Heart left ventricle (tissue), 13 donors: ENCODE measurements around the gene DYRK2.

ENCODE experiments used
- CTCF ChIP-seq, 12 donors: fragments of 200-600 bp; sonication (generic) in 4 of 12; IDR thresholded peaks; one replicate each; pipeline versions ENCODE4 v1.5.0 to v1.8.0; 2018 to 2022; ENCODE audit warnings: antibody characterized with exemption in 12 of 12, mild to moderate bottlenecking in 5 of 12
- POLR2A ChIP-seq, 2 donors: fragments of 450-650 bp; IDR thresholded peaks; one replicate each; pipeline ENCODE4 v1.6.1; 2017; ENCODE audit warnings: antibody characterized with exemption in 2 of 2, mild to moderate bottlenecking in 2 of 2, moderate library complexity in 2 of 2
- donor health status: ischemic (EF 13 %, LVEDD 7.1; RV severe dilation, severe dysfunction).
- donor health status: DM: no; HTN: yes; CAD: no.
- donor health status: DM: no; HTN: no; CAD: no.
- donor health status: ischemic (EF 25% LVEDD 6.9; RV normal size, moderate dysfunction).
- donor health status: ischemic (EF 25% LVEDD 5.7; RV mildly dilated, moderate dysfunction).
- donor health status: ischemic (EF 35%, LVEDD 5.7; RV mildly dilated, moderate dysfunction).
- donor health status: nonischemic (EF 11% LVEDD 7.7; RV severe dilation, severe dysfunction).
- donor health status: DM: yes; HTN: yes; CAD: no.
- donor health status: PGD.
- donor health status: ischemic (EF 29% LVEDD 5.4; RV normal size, mild dysfunction).
- donor health status: nonischemic (EF 23%, LVEDD 6.1; RV moderate dilation, normal function).

GRCh38 chr12:67658486-67658885, 9.9 kb downstream of the DYRK2 start:
- TF ChIP-seq CTCF (IDR thresholded peaks at IDR 0.05), result no peak
- no peak for TF ChIP-seq POLR2A (IDR thresholded peaks at IDR 0.05)
